ENCODE results near the gene UST. TPM values are rescaled to one million over a fixed set of nuclear protein-coding genes. Genes with fewer than 3 reads are reported as not detected.

The UST gene
- total RNA-seq, 1 donor from 2014 or later = 17.1 TPM

DNA sequence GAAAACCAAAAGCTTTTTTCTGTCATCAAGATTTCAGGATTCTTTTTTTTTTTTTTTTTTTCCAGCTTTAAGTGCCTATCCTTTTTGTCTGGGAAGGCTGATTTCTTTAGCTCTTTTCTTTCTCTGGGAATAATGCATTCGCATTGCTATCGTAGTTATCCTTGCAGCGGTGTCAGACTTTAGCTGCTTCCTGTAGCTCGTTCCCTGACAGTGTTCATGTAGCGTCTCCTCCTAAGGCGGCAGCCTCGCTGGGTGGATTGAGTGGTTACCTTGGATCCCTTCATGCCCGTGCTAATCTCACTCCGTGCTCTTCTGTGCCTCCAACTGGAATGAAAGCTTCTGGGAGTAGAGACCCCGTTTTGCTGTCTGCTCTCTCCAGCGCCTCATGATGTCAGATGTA is 43.1 kb downstream of the UST start:
- Mint-ChIP-seq H3K4me1 (ENCODE audit: low read depth) (peaks cover 23% of the 10 kb centered on the region), H3K9me3 (ENCODE audit: low read depth) (peaks cover 19% of the 10 kb centered on the region), H3K4me3 (ENCODE audit: unreplicated experiment) (no peak overlapping the region), H3K27me3 (ENCODE audit: low read depth) (no peaks in the 10 kb centered on the region), H3K27ac (ENCODE audit: unreplicated experiment) (no peak overlapping the region), H3K36me3 (ENCODE audit: low read depth) (no peaks in the 10 kb centered on the region)
- TF ChIP-seq CTCF (IDR thresholded peaks at IDR 0.05) = no peak
- DNase-seq (ENCODE audit: low spot score) = no peak

GRCh38 chr6:148790404-148790803 is 43.6 kb downstream of the UST start:
- Mint-ChIP-seq H3K27me3 (ENCODE audit: low read depth) (no peaks in the 10 kb centered on the region), H3K4me3 (ENCODE audit: unreplicated experiment) (no peak overlapping the region), H3K4me1 (ENCODE audit: low read depth) (peaks cover 27% of the 10 kb centered on the region), H3K27ac (ENCODE audit: unreplicated experiment) (no peak overlapping the region), H3K9me3 (ENCODE audit: low read depth) (peaks cover 19% of the 10 kb centered on the region), H3K36me3 (ENCODE audit: low read depth) (no peaks in the 10 kb centered on the region)
- TF ChIP-seq CTCF (IDR thresholded peaks at IDR 0.05) = no peak
- no peak for DNase-seq (ENCODE audit: low spot score)

DNA sequence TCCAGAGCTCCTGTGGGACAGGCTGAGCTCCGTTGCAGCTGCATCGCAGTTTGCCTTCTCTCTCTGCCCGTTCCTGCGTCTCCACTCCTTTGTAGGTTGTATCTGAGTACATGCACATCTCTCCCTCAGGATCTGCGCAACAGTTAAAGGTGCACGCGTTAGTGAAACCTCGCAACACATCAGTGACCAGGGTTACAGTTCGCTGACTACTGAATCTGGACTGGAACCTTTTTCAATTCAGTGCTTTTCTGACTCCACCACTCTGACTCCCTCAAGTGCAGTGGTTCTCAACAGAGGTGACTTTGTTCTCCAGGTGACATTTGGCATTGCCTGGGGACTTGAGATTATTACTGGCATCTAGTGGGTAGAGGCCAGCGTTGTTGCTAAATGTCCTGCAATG is 44.0 kb downstream of the UST start:
- Mint-ChIP-seq H3K4me3 (ENCODE audit: unreplicated experiment) (no peak overlapping the region), H3K9me3 (ENCODE audit: low read depth) (peaks cover 19% of the 10 kb centered on the region), H3K4me1 (ENCODE audit: low read depth) (peaks cover 27% of the 10 kb centered on the region), H3K36me3 (ENCODE audit: low read depth) (no peaks in the 10 kb centered on the region), H3K27me3 (ENCODE audit: low read depth) (no peaks in the 10 kb centered on the region), H3K27ac (ENCODE audit: unreplicated experiment) (no peak overlapping the region)
- no peak for DNase-seq (ENCODE audit: low spot score)
- TF ChIP-seq CTCF (IDR thresholded peaks at IDR 0.05) = no peak

DNA sequence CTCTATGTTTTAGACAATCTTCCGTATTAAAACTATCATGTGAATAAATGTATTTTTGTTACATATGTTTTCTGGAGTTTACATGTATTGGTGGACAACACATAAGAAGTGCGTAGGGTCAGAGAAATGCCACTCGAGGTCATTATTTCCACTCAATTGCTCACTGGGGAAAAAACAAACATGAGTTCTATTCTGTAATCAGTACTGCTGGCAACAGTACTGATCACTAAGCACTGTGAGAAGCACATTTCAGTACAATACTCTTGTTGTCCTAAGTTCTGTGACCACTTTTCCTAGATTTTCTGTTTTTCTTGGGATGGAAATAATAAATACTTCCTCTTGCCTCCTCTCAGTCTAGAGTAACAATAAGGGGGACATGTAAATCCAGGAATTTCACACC is 44.5 kb downstream of the UST start:
- peaks cover 27% of the 10 kb centered on the region for H3K4me1 Mint-ChIP-seq (ENCODE audit: low read depth)
- no peak for TF ChIP-seq CTCF (IDR thresholded peaks at IDR 0.05)
- no peaks in the 10 kb centered on the region for H3K27me3 Mint-ChIP-seq (ENCODE audit: low read depth)
- no peaks in the 10 kb centered on the region for H3K36me3 Mint-ChIP-seq (ENCODE audit: low read depth)
- DNase-seq (ENCODE audit: low spot score) = no peak
- peaks cover 19% of the 10 kb centered on the region for H3K9me3 Mint-ChIP-seq (ENCODE audit: low read depth)
- no peak overlapping the region for H3K27ac Mint-ChIP-seq (ENCODE audit: unreplicated experiment)
- H3K4me3 Mint-ChIP-seq (ENCODE audit: unreplicated experiment) = no peak overlapping the region

DNA sequence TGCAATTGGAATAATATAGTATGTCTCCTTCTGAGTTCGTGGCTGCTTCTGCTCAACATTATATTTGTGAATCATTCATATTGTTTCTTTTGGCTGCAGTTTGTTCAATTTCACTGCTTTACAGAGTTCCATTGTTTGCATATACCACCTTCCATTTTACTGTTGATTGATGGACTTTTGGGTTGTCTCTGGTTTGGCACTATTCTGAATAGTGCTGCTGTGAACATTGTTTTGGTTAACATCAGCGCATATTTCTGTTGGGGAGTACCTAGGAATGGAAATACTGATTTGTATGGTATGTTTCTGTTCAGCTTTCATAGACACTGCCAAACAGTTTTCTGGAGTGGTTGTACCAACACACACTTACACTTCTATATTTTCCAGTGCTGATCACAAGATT is 46.9 kb downstream of the UST start:
- H3K27me3 Mint-ChIP-seq (ENCODE audit: low read depth) = no peaks in the 10 kb centered on the region
- peaks cover 13% of the 10 kb centered on the region for H3K9me3 Mint-ChIP-seq (ENCODE audit: low read depth)
- DNase-seq (ENCODE audit: low spot score) = no peak
- no peak overlapping the region for H3K27ac Mint-ChIP-seq (ENCODE audit: unreplicated experiment)
- peaks cover 19% of the 10 kb centered on the region for H3K4me1 Mint-ChIP-seq (ENCODE audit: low read depth)
- no peak for TF ChIP-seq CTCF (IDR thresholded peaks at IDR 0.05)
- no peak overlapping the region for H3K4me3 Mint-ChIP-seq (ENCODE audit: unreplicated experiment)
- H3K36me3 Mint-ChIP-seq (ENCODE audit: low read depth) = no peaks in the 10 kb centered on the region
